Stimulated activated effector memory CD8-positive, alpha-beta T cell treated with anti-CD3 and anti-CD28 coated beads, Interleukin-12 subunit alpha, Interleukin-12 subunit beta, amount 100 ng/mL, for 72 hours (primary cell): ENCODE measurements around the gene VMAC.

Experiments
- ATAC-seq: fragments of 150-1000 bp; cut with Tn5 transposase; 2 replicates; pipeline ENCODE4 v1.10.0; 2021
- DNase-seq, 2 donors: peaks; one replicate each; pipeline ENCODE4 v3.0.0; 2021 to 2022; ENCODE audit warnings: low spot score in 2 of 2
- H3K27ac Mint-ChIP-seq: one replicate; pipeline ENCODE4 v1.8.0; 2022; ENCODE audit warnings: mild to moderate bottlenecking, mixed read lengths
- H3K36me3 Mint-ChIP-seq: one replicate; pipeline ENCODE4 v1.8.0; 2022; ENCODE audit warnings: mild to moderate bottlenecking, mixed read lengths
- H3K4me1 Mint-ChIP-seq: one replicate; pipeline ENCODE4 v1.8.0; 2022; ENCODE audit warnings: mixed read lengths
- H3K4me3 Mint-ChIP-seq: one replicate; pipeline ENCODE4 v1.8.0; 2022; ENCODE audit warnings: mild to moderate bottlenecking, mixed read lengths
- H3K9me3 Mint-ChIP-seq: one replicate; pipeline ENCODE4 v1.8.0; 2022; ENCODE audit warnings: mixed read lengths

VMAC gene

GRCh38 chr19:5947435-5947834 is 42.8 kb downstream of the VMAC start:
- no peaks in the 10 kb centered on the region for H3K9me3 Mint-ChIP-seq
- peaks cover 85% of the 10 kb centered on the region for H3K4me1 Mint-ChIP-seq
- H3K4me3 Mint-ChIP-seq, result peak overlapping the region; percentile 15
- no peak for DNase-seq
- ATAC-seq, result no peak
- peaks cover 57% of the 10 kb centered on the region for H3K36me3 Mint-ChIP-seq
- peak overlapping the region; percentile 96 for H3K27ac Mint-ChIP-seq

GRCh38 chr19:5948752-5949564 is 44.3 kb downstream of the VMAC start:
- Mint-ChIP-seq H3K36me3 (peaks cover 67% of the 10 kb centered on the region), H3K27ac (peak overlapping the region; percentile 96), H3K4me1 (peaks cover 93% of the 10 kb centered on the region), H3K4me3 (peak overlapping the region; percentile 56), H3K9me3 (no peaks in the 10 kb centered on the region)
- ATAC-seq (peak; percentile 25), DNase-seq (no peak)

DNA sequence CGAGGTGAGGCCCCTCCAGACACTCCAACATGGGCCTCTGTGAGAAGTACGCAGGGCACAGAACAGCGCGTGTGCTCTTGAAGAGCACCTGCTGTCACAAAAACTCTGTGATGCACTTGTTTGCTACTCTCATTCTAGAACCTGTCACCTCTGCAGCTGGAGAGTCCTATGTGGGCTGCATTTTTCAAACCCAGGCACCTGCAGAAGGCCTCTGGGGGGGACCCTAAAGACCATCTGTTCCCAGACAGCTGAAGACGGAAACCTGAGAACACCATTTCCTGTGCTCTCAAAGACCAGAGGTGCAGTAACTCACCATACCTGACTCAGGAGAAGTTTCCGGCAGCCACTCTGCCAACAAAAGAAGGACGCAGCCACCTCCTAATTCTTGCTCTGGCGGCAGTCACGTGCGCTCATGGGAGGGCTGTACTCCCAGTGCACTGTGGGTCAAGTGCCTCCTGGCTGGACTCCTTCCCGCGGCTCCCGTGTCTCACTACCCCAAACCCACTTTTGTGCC is 45.2 kb downstream of the VMAC start:
- H3K4me1 Mint-ChIP-seq, result peaks cover 92% of the 10 kb centered on the region
- peak overlapping the region; percentile 96 for H3K27ac Mint-ChIP-seq
- peaks cover 71% of the 10 kb centered on the region for H3K36me3 Mint-ChIP-seq
- peak overlapping the region; percentile 56 for H3K4me3 Mint-ChIP-seq
- ATAC-seq (peak; percentile 57), DNase-seq (no peak)
- H3K9me3 Mint-ChIP-seq, result no peaks in the 10 kb centered on the region

DNA sequence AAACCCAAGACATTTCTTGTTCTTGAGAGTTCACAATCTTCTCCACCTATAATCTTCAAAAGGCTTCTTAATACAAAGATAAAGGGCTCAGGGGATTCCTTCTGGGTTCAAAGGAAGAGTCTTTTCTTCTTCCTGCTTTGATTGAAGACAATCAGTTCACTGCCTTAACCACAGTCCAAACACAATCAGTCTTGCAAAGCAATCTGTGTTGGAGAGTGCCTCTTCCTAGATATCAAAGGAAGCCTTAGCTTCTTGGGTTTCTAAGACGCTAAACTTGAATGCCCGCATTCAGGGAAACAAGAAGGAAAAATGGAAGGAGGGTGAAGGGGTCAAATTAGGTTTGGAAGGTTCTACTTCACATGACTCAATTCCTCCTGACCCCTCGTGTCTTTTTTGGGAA is 46.1 kb downstream of the VMAC start:
- peaks cover 84% of the 10 kb centered on the region for H3K4me1 Mint-ChIP-seq
- peaks cover 71% of the 10 kb centered on the region for H3K36me3 Mint-ChIP-seq
- DNase-seq (no peak), ATAC-seq (no peak)
- peak overlapping the region; percentile 96 for H3K27ac Mint-ChIP-seq
- H3K9me3 Mint-ChIP-seq, result no peaks in the 10 kb centered on the region
- peak overlapping the region; percentile 56 for H3K4me3 Mint-ChIP-seq

DNA sequence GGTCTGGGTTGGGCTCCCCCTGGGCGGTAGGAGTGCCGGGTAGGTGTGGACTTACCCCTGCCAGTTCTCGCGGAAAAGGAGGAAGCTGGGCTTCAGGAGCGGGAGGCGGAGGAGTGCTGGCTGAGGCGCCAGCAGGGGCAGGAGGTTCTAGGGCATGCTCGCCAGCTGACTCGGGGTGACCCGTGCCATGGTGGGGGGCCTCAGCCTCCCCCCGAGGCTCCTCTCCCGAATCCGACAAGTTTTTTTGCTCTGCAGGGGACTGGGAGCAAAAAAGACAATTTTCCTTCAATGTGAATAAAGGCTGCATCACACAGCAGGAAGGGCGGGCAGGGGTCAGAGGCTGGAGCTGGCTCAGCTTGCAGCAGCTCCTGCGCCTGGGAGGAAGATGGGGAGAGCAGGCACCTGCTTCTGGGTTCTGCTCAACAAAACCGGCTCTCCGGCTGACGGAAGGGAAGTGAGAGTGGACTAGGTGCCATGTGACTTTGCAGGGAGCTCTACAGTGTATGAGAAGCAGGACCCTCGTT is 46.7 kb downstream of the VMAC start:
- no peak overlapping the region for H3K4me3 Mint-ChIP-seq
- no peak for ATAC-seq
- H3K36me3 Mint-ChIP-seq, result peaks cover 68% of the 10 kb centered on the region

GRCh38 chr19:5952193-5953029 is 47.7 kb downstream of the VMAC start:
- Mint-ChIP-seq H3K9me3 (no peaks in the 10 kb centered on the region), H3K27ac (peak overlapping the region; percentile 96), H3K36me3 (peaks cover 58% of the 10 kb centered on the region), H3K4me3 (peak overlapping the region; percentile 55), H3K4me1 (peaks cover 82% of the 10 kb centered on the region)
- DNase-seq (no peak), ATAC-seq (no peak)

More for the DNA sequence above, 46.7 kb downstream of the VMAC start:
- no peaks in the 10 kb centered on the region for H3K9me3 Mint-ChIP-seq
- no peak for DNase-seq
- peak overlapping the region; percentile 96 for H3K27ac Mint-ChIP-seq
- peaks cover 84% of the 10 kb centered on the region for H3K4me1 Mint-ChIP-seq

DNA sequence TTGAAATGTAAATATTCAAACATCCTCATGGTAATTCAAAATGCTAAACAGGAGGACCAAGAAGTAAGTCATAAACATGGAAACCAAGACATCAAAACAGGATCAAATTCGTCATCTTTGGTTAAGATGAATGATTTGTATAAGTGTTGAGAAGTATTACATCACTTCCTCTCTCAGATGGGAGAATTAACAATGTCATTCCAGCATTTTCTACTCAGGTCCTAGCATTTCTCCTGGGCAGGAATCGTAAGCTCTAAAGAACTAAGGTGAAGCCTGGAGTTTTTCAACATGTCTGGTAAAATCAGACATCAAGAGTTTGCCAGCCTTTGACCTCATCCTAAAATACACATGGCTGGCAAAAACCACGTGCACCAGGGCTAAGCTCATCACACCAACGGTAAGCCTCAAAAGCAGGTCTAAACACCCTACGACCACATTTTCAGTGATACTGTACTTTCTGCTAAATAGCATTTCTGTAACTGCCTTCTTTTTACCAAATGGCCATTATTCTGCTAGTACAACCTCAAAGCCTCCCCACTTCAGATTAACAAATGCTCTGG is 48.4 kb downstream of the VMAC start:
- H3K36me3 Mint-ChIP-seq, result peaks cover 51% of the 10 kb centered on the region
- peak overlapping the region; percentile 55 for H3K4me3 Mint-ChIP-seq

DNA sequence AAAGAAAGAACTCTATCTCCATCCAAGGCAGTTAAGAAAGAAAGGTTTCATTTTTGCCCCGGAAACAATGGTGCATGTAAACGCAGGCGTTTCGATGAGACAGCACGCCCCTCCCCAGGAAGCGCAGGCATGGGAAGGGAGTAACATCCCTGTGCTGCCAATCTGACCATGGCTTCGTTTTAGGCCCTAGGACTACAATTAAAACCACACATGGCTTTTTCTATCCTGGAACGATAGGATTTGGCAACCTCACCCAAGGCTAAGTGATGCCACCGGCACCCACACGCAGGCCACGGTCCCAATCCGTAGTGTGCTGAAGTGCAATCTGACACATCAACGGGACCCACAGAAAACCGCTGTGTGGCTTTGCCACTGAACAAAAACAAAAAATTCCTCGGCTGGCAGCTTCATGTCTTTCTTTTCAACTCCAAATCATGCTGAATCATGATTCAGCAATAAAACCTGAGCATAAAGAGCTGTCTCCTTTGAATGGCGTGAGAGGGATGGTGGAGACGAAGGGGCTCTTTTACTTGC is 49.1 kb downstream of the VMAC start:
- peak; percentile 59 for ATAC-seq
- Mint-ChIP-seq H3K4me3 (peak overlapping the region; percentile 55), H3K4me1 (peaks cover 77% of the 10 kb centered on the region), H3K9me3 (no peaks in the 10 kb centered on the region), H3K27ac (peak overlapping the region; percentile 96), H3K36me3 (peaks cover 44% of the 10 kb centered on the region)
- DNase-seq, result peak in 1 of 2 donors; percentile 57

More for the DNA sequence above, 48.4 kb downstream of the VMAC start:
- Mint-ChIP-seq H3K9me3 (no peaks in the 10 kb centered on the region), H3K4me1 (peaks cover 79% of the 10 kb centered on the region), H3K27ac (peak overlapping the region; percentile 96)
- ATAC-seq (peak; percentile 55), DNase-seq (no peak)

DNA sequence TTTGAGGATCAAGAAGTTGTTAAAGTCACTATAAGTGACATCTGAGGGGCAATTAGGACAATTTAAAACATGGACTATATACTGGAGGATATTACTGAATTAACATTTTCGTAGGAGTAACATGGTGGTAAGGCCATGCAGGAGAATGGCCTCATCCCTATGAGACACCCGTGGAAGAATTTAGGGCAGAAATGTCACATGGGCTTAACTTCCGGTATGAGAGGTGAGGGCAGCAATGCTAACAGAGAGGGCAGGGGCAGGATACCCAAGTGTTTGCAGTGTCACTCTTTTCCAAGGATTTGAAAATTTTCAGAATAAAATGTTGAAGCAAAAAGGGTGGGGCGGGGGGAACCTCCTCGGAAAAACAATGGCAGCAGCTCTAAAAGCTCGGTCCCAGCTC is 49.6 kb downstream of the VMAC start:
- no peak for ATAC-seq
- H3K27ac Mint-ChIP-seq, result peak overlapping the region; percentile 96
- H3K4me1 Mint-ChIP-seq, result peaks cover 77% of the 10 kb centered on the region
- no peak for DNase-seq
- peaks cover 43% of the 10 kb centered on the region for H3K36me3 Mint-ChIP-seq
- H3K9me3 Mint-ChIP-seq, result no peaks in the 10 kb centered on the region
- peak overlapping the region; percentile 55 for H3K4me3 Mint-ChIP-seq

DNA sequence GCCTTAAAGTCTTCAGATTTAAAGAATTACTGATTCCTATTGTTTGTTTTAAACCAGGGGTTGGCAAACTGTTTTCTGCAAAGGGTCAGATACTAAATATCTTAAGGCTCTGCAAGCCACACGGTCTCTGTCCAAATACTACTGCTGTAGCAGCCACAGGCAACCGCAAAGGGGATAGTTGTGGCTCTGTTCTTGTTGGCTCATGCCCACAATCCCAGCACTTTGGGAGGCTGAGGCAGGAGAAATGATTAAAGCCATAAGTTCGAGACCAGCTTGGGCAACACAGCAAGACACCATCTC is 50.9 kb downstream of the VMAC start:
- H3K4me3 Mint-ChIP-seq, result no peak overlapping the region
- H3K27ac Mint-ChIP-seq, result peak overlapping the region; percentile 45
- peaks cover 77% of the 10 kb centered on the region for H3K4me1 Mint-ChIP-seq
- peaks cover 31% of the 10 kb centered on the region for H3K36me3 Mint-ChIP-seq
- no peak for ATAC-seq
- no peaks in the 10 kb centered on the region for H3K9me3 Mint-ChIP-seq
- DNase-seq, result no peak

GRCh38 chr19:5956323-5956722 is 51.7 kb downstream of the VMAC start:
- Mint-ChIP-seq H3K4me3 (no peak overlapping the region), H3K36me3 (peaks cover 24% of the 10 kb centered on the region), H3K9me3 (no peaks in the 10 kb centered on the region), H3K4me1 (peaks cover 78% of the 10 kb centered on the region), H3K27ac (no peak overlapping the region)
- DNase-seq (no peak), ATAC-seq (no peak)

- ATAC-seq (no peak), DNase-seq (no peak)
- Mint-ChIP-seq H3K27ac (no peak overlapping the region), H3K9me3 (no peaks in the 10 kb centered on the region), H3K4me3 (no peak overlapping the region), H3K4me1 (peaks cover 76% of the 10 kb centered on the region), H3K36me3 (peaks cover 23% of the 10 kb centered on the region)
Observed at GRCh38 chr19:5956728-5957127, 52.1 kb downstream of the VMAC start.

GRCh38 chr19:5957170-5957569 is 52.5 kb downstream of the VMAC start:
- Mint-ChIP-seq H3K27ac (no peak overlapping the region), H3K9me3 (no peaks in the 10 kb centered on the region), H3K4me3 (no peak overlapping the region), H3K36me3 (peaks cover 23% of the 10 kb centered on the region), H3K4me1 (peaks cover 76% of the 10 kb centered on the region)
- ATAC-seq (no peak), DNase-seq (no peak)

DNA sequence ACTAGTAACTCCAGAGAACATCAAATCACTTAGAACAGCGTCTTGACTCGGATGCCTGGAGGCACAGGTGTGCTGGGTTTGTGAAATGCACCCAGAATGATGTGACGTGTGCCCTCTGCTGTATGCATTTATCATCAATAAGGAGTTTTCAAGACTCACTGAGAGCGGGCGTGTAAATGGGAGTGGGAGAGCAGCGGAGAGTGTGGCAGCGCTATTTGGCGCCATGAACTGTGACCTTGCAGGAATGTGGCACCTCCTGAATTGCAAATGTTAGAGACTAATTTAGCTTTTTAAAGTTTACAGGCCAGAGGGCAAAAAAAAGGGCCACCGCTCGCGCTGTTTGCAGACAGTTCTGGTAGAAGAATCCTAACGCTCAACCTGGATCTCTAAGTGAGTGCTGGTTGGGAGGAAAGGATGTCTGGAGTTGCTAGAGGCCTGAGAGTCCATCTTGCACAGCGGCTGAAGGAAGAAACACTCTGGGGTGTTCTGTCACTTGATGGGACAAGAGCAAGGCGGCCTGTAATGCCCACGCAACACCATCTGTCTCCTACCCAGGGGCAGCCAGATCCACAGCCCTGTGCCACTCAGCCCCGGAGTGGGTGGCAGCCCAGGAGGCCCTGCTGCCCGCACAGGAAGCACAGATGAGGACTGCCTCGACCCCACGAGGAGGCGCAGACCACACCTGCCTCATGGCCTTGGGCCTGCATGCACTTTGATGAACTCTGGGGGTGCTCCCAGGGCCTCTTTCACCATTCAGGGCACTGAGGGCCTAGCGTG is 53.6 kb downstream of the VMAC start:
- peak overlapping the region; percentile 90 for H3K27ac Mint-ChIP-seq
- H3K36me3 Mint-ChIP-seq, result peaks cover 14% of the 10 kb centered on the region
- H3K9me3 Mint-ChIP-seq, result no peaks in the 10 kb centered on the region
- DNase-seq (no peak), ATAC-seq (no peak)
- no peak overlapping the region for H3K4me3 Mint-ChIP-seq
- H3K4me1 Mint-ChIP-seq, result peaks cover 74% of the 10 kb centered on the region
